HCT116 (cell line): ENCODE data around the gene AKR7A2.

Source experiments
- ATF3 ChIP-seq: IDR thresholded peaks from 2 replicates; pipeline ENCODE4 v1.6.1; 2012
- EZH2phosphoT487 ChIP-seq: fragments of 200-600 bp; IDR thresholded peaks from 2 replicates; pipeline ENCODE4 v1.6.1; 2018; ENCODE audit warnings: antibody characterized with exemption, borderline replicate concordance
- MAX ChIP-seq: IDR thresholded peaks from 2 replicates; pipeline ENCODE4 v1.6.1; 2012
- POLR2A ChIP-seq: IDR thresholded peaks from 2 replicates; pipeline ENCODE4 v1.7.0; 2011; ENCODE audit warnings: borderline replicate concordance; ENCODE audit not compliant: insufficient read depth, insufficient read length; ENCODE audit errors: extremely low read depth
- POLR2AphosphoS5 ChIP-seq: IDR thresholded peaks from 2 replicates; pipeline ENCODE4 v1.6.1; 2011; ENCODE audit warnings: mild to moderate bottlenecking, low read depth, low read length, moderate library complexity
- SIN3A ChIP-seq: IDR thresholded peaks from 2 replicates; pipeline ENCODE4 v1.6.1; 2012; ENCODE audit warnings: low read depth
- ZBTB33 ChIP-seq: IDR thresholded peaks from 2 replicates; pipeline ENCODE4 v1.6.1; 2011; ENCODE audit warnings: mild to moderate bottlenecking, low read length, moderate library complexity; ENCODE audit not compliant: insufficient replicate concordance; ENCODE audit errors: extremely low read depth
- TF ChIP-seq, protein P1 (sequence below), 3 experiments: fragments of 200-600 bp in 1 of 3; sonication (generic) in 1 of 3; IDR thresholded peaks in 2 of 3; conservative IDR thresholded peaks in 1 of 3; 2 replicates each; pipeline ENCODE4 v1.5.1; 2012 to 2017; ENCODE audit warnings: low read depth in 2 of 3, low read length in 2 of 3, antibody characterized with exemption in 1 of 3, borderline replicate concordance in 1 of 3, control low read depth in 1 of 3, mild to moderate bottlenecking in 1 of 3, mixed read lengths in 1 of 3, mixed run types in 1 of 3, moderate library complexity in 1 of 3; ENCODE audit not compliant: insufficient read depth in 1 of 3

- TF ChIP-seq, protein P1, sequence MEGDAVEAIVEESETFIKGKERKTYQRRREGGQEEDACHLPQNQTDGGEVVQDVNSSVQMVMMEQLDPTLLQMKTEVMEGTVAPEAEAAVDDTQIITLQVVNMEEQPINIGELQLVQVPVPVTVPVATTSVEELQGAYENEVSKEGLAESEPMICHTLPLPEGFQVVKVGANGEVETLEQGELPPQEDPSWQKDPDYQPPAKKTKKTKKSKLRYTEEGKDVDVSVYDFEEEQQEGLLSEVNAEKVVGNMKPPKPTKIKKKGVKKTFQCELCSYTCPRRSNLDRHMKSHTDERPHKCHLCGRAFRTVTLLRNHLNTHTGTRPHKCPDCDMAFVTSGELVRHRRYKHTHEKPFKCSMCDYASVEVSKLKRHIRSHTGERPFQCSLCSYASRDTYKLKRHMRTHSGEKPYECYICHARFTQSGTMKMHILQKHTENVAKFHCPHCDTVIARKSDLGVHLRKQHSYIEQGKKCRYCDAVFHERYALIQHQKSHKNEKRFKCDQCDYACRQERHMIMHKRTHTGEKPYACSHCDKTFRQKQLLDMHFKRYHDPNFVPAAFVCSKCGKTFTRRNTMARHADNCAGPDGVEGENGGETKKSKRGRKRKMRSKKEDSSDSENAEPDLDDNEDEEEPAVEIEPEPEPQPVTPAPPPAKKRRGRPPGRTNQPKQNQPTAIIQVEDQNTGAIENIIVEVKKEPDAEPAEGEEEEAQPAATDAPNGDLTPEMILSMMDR (IDR thresholded peaks at IDR 0.05 in 2 of 3, conservative IDR thresholded peaks at IDR 0.05 in 1 of 3; ENCODE audit: borderline replicate concordance in 1 of 3, insufficient read depth in 1 of 3, low read depth in 2 of 3, low read length in 2 of 3): no peak
- TF ChIP-seq POLR2AphosphoS5 (no peak), ATF3 (no peak), MAX (no peak), POLR2A (no peak), SIN3A (no peak), ZBTB33 (no peak), EZH2phosphoT487 (no peak)
These were observed 22.7 kb downstream of the AKR7A2 start for GRCh38 chr1:19289244-19289643.
